A172 (cell line): ENCODE data around the gene BACE1. TPM values are rescaled to one million over a fixed set of nuclear protein-coding genes. Genes with fewer than 3 reads are reported as not detected.
"Not testable (repeated sequence)": the region's sequence is repeated elsewhere in the genome, so short reads cannot be mapped to it uniquely, and the experiment has no call there.

Source experiments
- DNase-seq: peaks from one replicate; pipeline ENCODE4 v3.0.0-alpha.2; 2015; ENCODE audit warnings: low spot score
- total RNA-seq: library from RNA; depleted of rRNA; stranded (reverse); fragments of >200 nt; shearing (Covaris generic); gene quantifications from 2 replicates; pipeline ENCODE4 v1.2.3, GENCODE V29; 2014; rRNA removed

Gene BACE1
- total RNA-seq: 12.3 and 13.2 TPM in 2 replicates

- peak; percentile 47 for DNase-seq
Measured at GRCh38 chr11:117316197-117316961, at the start of gene BACE1. Gene BACE1, minus strand, starts transcription at chr11:117316256. Its CDS starts 461 bp downstream, at chr11:117315795.

GRCh38 chr11:117361432-117361831, 45.4 kb upstream of the BACE1 start:
- DNase-seq: no peak

- no peak for DNase-seq
Measured at GRCh38 chr11:117356126-117356890, 40.3 kb upstream of the BACE1 start.

GRCh38 chr11:117354550-117354949, 38.5 kb upstream of the BACE1 start:
- no peak for DNase-seq

- no peak for DNase-seq
Measured at GRCh38 chr11:117345039-117345438, 29.0 kb upstream of the BACE1 start.

GRCh38 chr11:117337076-117337475, 21.0 kb upstream of the BACE1 start:
- no peak for DNase-seq

- no peak for DNase-seq
Measured at GRCh38 chr11:117335399-117335798, 19.3 kb upstream of the BACE1 start.

- no peak for DNase-seq
Measured at GRCh38 chr11:117334896-117335295, 18.8 kb upstream of the BACE1 start.

- DNase-seq: no peak
Measured at GRCh38 chr11:117333917-117334316, 17.9 kb upstream of the BACE1 start.

- DNase-seq: no peak
Measured at GRCh38 chr11:117332843-117333242, 16.8 kb upstream of the BACE1 start.

GRCh38 chr11:117328375-117329010, 12.4 kb upstream of the BACE1 start:
- DNase-seq: peak; percentile 16

- peak; percentile 89 for DNase-seq
Measured at GRCh38 chr11:117327567-117328374, 11.7 kb upstream of the BACE1 start, which contains the start of gene CEP164. Gene CEP164, plus strand, starts transcription at chr11:117327854. Its CDS starts 10,733 bp downstream, at chr11:117338587.

GRCh38 chr11:117327255-117327566, 11.2 kb upstream of the BACE1 start:
- DNase-seq: not testable (repeated sequence)

- DNase-seq: peak; percentile 6
Measured at GRCh38 chr11:117319214-117319840, 3.3 kb upstream of the BACE1 start.

GRCh38 chr11:117318738-117319137, 2.7 kb upstream of the BACE1 start:
- no peak for DNase-seq

GRCh38 chr11:117315285-117316196, 515 bp downstream of the BACE1 start:
- DNase-seq: no peak

GRCh38 chr11:117314840-117315239, 1.2 kb downstream of the BACE1 start:
- DNase-seq: no peak

GRCh38 chr11:117313828-117314768, 2.0 kb downstream of the BACE1 start:
- DNase-seq: no peak

- DNase-seq: no peak
Measured at GRCh38 chr11:117313091-117313490, 3.0 kb downstream of the BACE1 start.
